ENCODE results near the gene HOXA7. TPM values are rescaled to one million over a fixed set of nuclear protein-coding genes. Genes with fewer than 3 reads are reported as not detected.

The HOXA7 gene
- polyA plus RNA-seq, 1 of the 3 experiments (the other 2 are of a cell fraction) = not detected

- TF ChIP-seq ZBTB33 (IDR thresholded peaks at IDR 0.05; ENCODE audit: borderline replicate concordance, low read depth) (no peak), EP300 (IDR thresholded peaks at IDR 0.05; ENCODE audit: borderline replicate concordance in 1 of 2, low read depth in 1 of 2, low read length in 1 of 2) (no peak)
Observed at GRCh38 chr7:27163288-27164044, 7.0 kb upstream of the HOXA7 start (continued).

- no peak for TF ChIP-seq JUND (IDR thresholded peaks at IDR 0.05)
- TF ChIP-seq GABPA (IDR thresholded peaks at IDR 0.05; ENCODE audit: low read depth) = no peak
- TF ChIP-seq NRF1 (IDR thresholded peaks at IDR 0.05; ENCODE audit: low read depth, low read length) = no peak
- TF ChIP-seq FOXM1 (IDR thresholded peaks at IDR 0.05; ENCODE audit: low read depth) = no peak
- TF ChIP-seq TEAD4 (IDR thresholded peaks at IDR 0.05; ENCODE audit: borderline replicate concordance, insufficient read depth) = no peak
- TF ChIP-seq USF1 (IDR thresholded peaks at IDR 0.05; ENCODE audit: borderline replicate concordance, low read depth) = no peak
- H3K27ac ChIP-seq (ENCODE audit: low read depth in 2 of 2, low read length in 1 of 2) = no peak overlapping the region
- peaks cover 0 to 8% of the 10 kb centered on the region in 2 experiments; a peak in 1 of 4 replicates for H3K4me1 ChIP-seq (ENCODE audit: control insufficient read depth in 1 of 2, insufficient read depth in 2 of 2, low read depth in 1 of 2, low read length in 1 of 2)
- H4K20me1 ChIP-seq (ENCODE audit: insufficient read depth) = no peaks in the 10 kb centered on the region
- H2AFZ ChIP-seq (ENCODE audit: low read depth) = no peak overlapping the region
- H3K79me2 ChIP-seq (ENCODE audit: insufficient read depth) = no peaks in the 10 kb centered on the region
- 32% methylated on average over 7 of the region's 7 CpGs for WGBS (ENCODE audit: low lambda C conversion rate)
- H3F3A ChIP-seq (replicated peaks; ENCODE audit: insufficient read depth) = peaks cover 11% of the 10 kb centered on the region
- no peaks in the 10 kb centered on the region for H3K9me2 ChIP-seq
- CTCF ChIA-PET = interaction anchor here (0.6 to 12.1 kb wide), 18 partner anchors 12 to 1270 kb away, joined by 3 to 270 read pairs (median 6); partner anchors contain the start of genes HOXA10, HOXA3, HOXA5 and HOXA6
- DNase-seq = no peak
- H3K9ac ChIP-seq = no peak overlapping the region
- H3K9me3 ChIP-seq = no peaks in the 10 kb centered on the region
- no peaks in the 10 kb centered on the region for H3K36me3 ChIP-seq (replicated peaks in 1 of 2; ENCODE audit: control insufficient read depth in 1 of 2, insufficient read depth in 2 of 2, low read length in 1 of 2)
- no peak overlapping the region for H3K4me3 ChIP-seq (ENCODE audit: low read depth in 2 of 2, low read length in 1 of 2)
- H3K4me2 ChIP-seq = no peak overlapping the region
- POLR2A ChIA-PET = no interaction called here
- peaks cover 91% of the 10 kb centered on the region for H3K27me3 ChIP-seq (ENCODE audit: insufficient read depth)
Observed at GRCh38 chr7:27162561-27163287, 6.2 kb upstream of the HOXA7 start.

Measured in SK-N-SH (cell line).